K562 (cell line): ENCODE data around the gene SAMD4A. TPM values are rescaled to one million over a fixed set of nuclear protein-coding genes. Genes with fewer than 3 reads are reported as not detected.

Experiments
- ATAC-seq: fragments of 200-7000 bp; cut with Tn5 transposase; 3 replicates; pipeline ENCODE4 v1.9.1; 2020; ENCODE audit warnings: moderate library complexity
- BruUV-seq: library from RNA; stranded (reverse); fragments of 400-500 nt; replicated peaks from 2 replicates; lab custom pipeline; 2021; lab: Mats Ljungman, UMichigan
- CTCF ChIA-PET: fragments of 300-600 bp; formaldehyde crosslinking; extraction: SDS; loops from one replicate; lab custom pipeline; 2021; ENCODE audit warnings: low intra/inter-chr PET ratio; lab: Yijun Ruan, JAX
- POLR2A ChIA-PET: fragments of 300-600, 350-650 bp; sonication (Branson Sonifier 250); formaldehyde crosslinking; extraction: SDS; loops from one replicate; lab custom pipeline; 2021; ENCODE audit warnings: antibody characterized with exemption, inconsistent platforms; lab: Yijun Ruan, JAX
- DNase-seq, 4 experiments: peaks; one replicate each; pipeline versions ENCODE4 v3.0.0 to v3.0.0-alpha.2; 2011 to 2018; ENCODE audit warnings: low spot score in 3 of 4, mixed read lengths in 3 of 4; ENCODE audit errors: extremely low read depth in 1 of 4
- FAIRE-seq: peaks from 2 replicates; lab custom pipeline; 2011; peaks lifted over from hg19 to GRCh38; lab: Jason Lieb, UNC
- H2AFZ ChIP-seq: 2 replicates; pipeline ENCODE4 v1.6.0; 2011; ENCODE audit warnings: low read depth, low read length, control low read depth, inconsistent platforms
- H3K27ac ChIP-seq: fragments of 200-600 bp; 3 replicates; pipeline ENCODE4 v1.8.0; 2011; ENCODE audit warnings: low read depth, mild to moderate bottlenecking, control low read depth, inconsistent platforms, low read length, moderate library complexity, mixed read lengths; ENCODE audit errors: extremely low read depth
- H3K27me3 ChIP-seq, 2 experiments: fragments of 300-600 bp in 1 of 2; 2 replicates in 1 of 2; 3 replicates in 1 of 2; pipeline versions ENCODE4 v1.6.0 to v1.8.0; 2011; ENCODE audit warnings: inconsistent platforms in 2 of 2, low read length in 2 of 2, mild to moderate bottlenecking in 1 of 2, mixed read lengths in 1 of 2, moderate library complexity in 1 of 2; ENCODE audit not compliant: control insufficient read depth in 2 of 2, insufficient read depth in 2 of 2
- H3K36me3 ChIP-seq: fragments of 300-600 bp; 3 replicates; pipeline ENCODE4 v1.8.0; 2011; ENCODE audit warnings: mild to moderate bottlenecking, low read length, inconsistent platforms; ENCODE audit not compliant: control insufficient read depth, insufficient read depth
- H3K4me1 ChIP-seq, 2 experiments: fragments of 200-600 bp in 1 of 2; replicated peaks in 1 of 2; 2 replicates in 1 of 2; 3 replicates in 1 of 2; pipeline versions ENCODE4 v1.5.1 to v1.8.0; 2011; ENCODE audit warnings: inconsistent platforms in 2 of 2, low read length in 2 of 2, mild to moderate bottlenecking in 1 of 2, mixed read lengths in 1 of 2, moderate library complexity in 1 of 2; ENCODE audit not compliant: control insufficient read depth in 2 of 2, insufficient read depth in 2 of 2
- H3K4me2 ChIP-seq: 2 replicates; pipeline ENCODE4 v1.6.1; 2011; ENCODE audit warnings: low read length, control low read depth, inconsistent platforms, mixed read lengths; ENCODE audit not compliant: insufficient read depth
- H3K4me3 ChIP-seq: fragments of 200-600 bp; sonication (generic), shearing (Covaris generic); 2 replicates; pipeline ENCODE4 v1.5.1; 2016; ENCODE audit warnings: control low read depth, inconsistent platforms
- H3K79me2 ChIP-seq: fragments of 200-600 bp; 3 replicates; pipeline ENCODE4 v1.8.0; 2011; ENCODE audit warnings: low read length, inconsistent platforms; ENCODE audit not compliant: control insufficient read depth, insufficient read depth
- H3K9ac ChIP-seq, 2 experiments: 2 replicates each; pipeline versions ENCODE4 v1.6.0 to v1.6.1; 2011; ENCODE audit warnings: low read depth in 2 of 2, low read length in 2 of 2, control low read depth in 1 of 2, inconsistent platforms in 1 of 2, mild to moderate bottlenecking in 1 of 2, mixed read lengths in 1 of 2; ENCODE audit not compliant: insufficient read depth in 1 of 2
- H3K9me1 ChIP-seq: one replicate; pipeline ENCODE4 v1.6.0; 2011; ENCODE audit warnings: inconsistent platforms, mild to moderate bottlenecking, low read length, moderate library complexity; ENCODE audit not compliant: control insufficient read depth, insufficient read depth
- H3K9me3 ChIP-seq: replicated peaks from 2 replicates; pipeline ENCODE4 v1.5.1; 2011; ENCODE audit warnings: low read depth, low read length, inconsistent platforms; ENCODE audit not compliant: control insufficient read depth, insufficient read depth
- H4K20me1 ChIP-seq: replicated peaks from 2 replicates; pipeline ENCODE4 v1.6.1; 2011; ENCODE audit warnings: low read length, inconsistent platforms, mixed read lengths; ENCODE audit not compliant: control insufficient read depth, insufficient read depth
- RFX1 ChIP-seq: fragments of 450-650 bp; IDR thresholded peaks from 2 replicates; pipeline ENCODE4 v1.6.1; 2016; ENCODE audit warnings: mild to moderate bottlenecking, moderate library complexity
- WGBS: fragments of 100-300 bp; shearing (Covaris generic); methylation state at CpG from one replicate; pipeline ENCODE4 v1.1.6; 2016; ENCODE audit warnings: low coverage, mixed read lengths; ENCODE audit not compliant: insufficient coverage; ENCODE audit errors: missing lambda C conversion rate; 5-methylcytosine and 5-hydroxymethylcytosine counted together
- in situ Hi-C: fragments of 300-500 bp; cut with MboI; formaldehyde crosslinking; loops from 4 replicates; pipeline ENCODE4 v1.15.0; 2018; ENCODE audit warnings: inconsistent platforms, mixed read lengths
- intact Hi-C: fragments of 100-400 bp; cut with micrococcal nuclease; formaldehyde crosslinking; loops from 2 replicates; pipeline ENCODE4 v1.14.2; 2022
- polyA plus RNA-seq, 8 experiments: library from polyadenylated mRNA; depleted of rRNA in 4 of 8; stranded (reverse) in 5 of 8; unstranded in 3 of 8; fragments of >200 nt; fragmentation: Nextera tagmentation in 2 of 8; fragmentation: Illumina TruSeq in 1 of 8; extraction: Ambion mirVana in 2 of 8; extraction: Trizol in 1 of 8; gene quantifications; 2 replicates each; pipeline versions ENCODE4 v1.2.1 to v1.2.3, GENCODE V29; 2011 to 2014; ENCODE audit warnings: inconsistent platforms in 1 of 8, missing spikeins in 1 of 8
- total RNA-seq, 7 experiments: library from RNA; depleted of rRNA in 6 of 7; stranded (reverse); fragments of >200 nt in 6 of 7; fragmentation: Illumina TruSeq in 2 of 7; extraction: Trizol in 2 of 7; gene quantifications; 2 replicates each; pipeline versions ENCODE4 v1.2.1 to v1.2.3, GENCODE V29; 2011 to 2021; ENCODE audit warnings: low replicate concordance in 1 of 7
- TF ChIP-seq, protein P1 (sequence below): fragments of 450-650 bp; formaldehyde crosslinking; IDR thresholded peaks from 2 replicates; pipeline ENCODE4 v1.4.0; 2020; ENCODE audit warnings: mild to moderate bottlenecking, moderate library complexity

Gene SAMD4A
- total and polyA plus RNA-seq, 9 of the 15 experiments (the other 6 are each of a cell fraction or from before 2014, with no cell fraction given), result 0.66 to 6.8 (median 3.3) TPM

GRCh38 chr14:54769951-54770863, 203.3 kb downstream of the SAMD4A start:
- WGBS, result 80% methylated on average over 12 of the region's 14 CpGs
- Histone ChIP-seq H3K9me1 (no peaks in the 10 kb centered on the region), H3K36me3 (peaks cover 35% of the 10 kb centered on the region; the same call in 2 of the 3 replicates), H3K27me3 (no peaks in the 10 kb centered on the region), H3K4me1 (peaks cover 19 to 34% of the 10 kb centered on the region in 2 experiments; a peak in 4 of 5 replicates), H3K4me2 (no peak overlapping the region), H3K9ac (no peak overlapping the region), H3K4me3 (no peak overlapping the region), H3K79me2 (no peaks in the 10 kb centered on the region), H4K20me1 (peaks cover 5% of the 10 kb centered on the region; the same call in 1 of the 2 replicates), H2AFZ (no peak overlapping the region), H3K9me3 (no peaks in the 10 kb centered on the region), H3K27ac (no peak overlapping the region)
- FAIRE-seq (no peak), DNase-seq (no peak), ATAC-seq (no peak)
- peak; percentile 82 for TF ChIP-seq RFX1
- TF ChIP-seq, protein P1, sequence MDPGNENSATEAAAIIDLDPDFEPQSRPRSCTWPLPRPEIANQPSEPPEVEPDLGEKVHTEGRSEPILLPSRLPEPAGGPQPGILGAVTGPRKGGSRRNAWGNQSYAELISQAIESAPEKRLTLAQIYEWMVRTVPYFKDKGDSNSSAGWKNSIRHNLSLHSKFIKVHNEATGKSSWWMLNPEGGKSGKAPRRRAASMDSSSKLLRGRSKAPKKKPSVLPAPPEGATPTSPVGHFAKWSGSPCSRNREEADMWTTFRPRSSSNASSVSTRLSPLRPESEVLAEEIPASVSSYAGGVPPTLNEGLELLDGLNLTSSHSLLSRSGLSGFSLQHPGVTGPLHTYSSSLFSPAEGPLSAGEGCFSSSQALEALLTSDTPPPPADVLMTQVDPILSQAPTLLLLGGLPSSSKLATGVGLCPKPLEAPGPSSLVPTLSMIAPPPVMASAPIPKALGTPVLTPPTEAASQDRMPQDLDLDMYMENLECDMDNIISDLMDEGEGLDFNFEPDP (CRISPR knock-in tag), result no peak
- CTCF ChIA-PET, result no interaction called here
- in situ Hi-C loops, result loop anchor here (5.0 kb wide), 1 partner anchor 203 kb away; the partner anchor contains the start of gene SAMD4A
- no TSS peak for BruUV-seq
- intact Hi-C loops, result loop anchor here (5.0 to 10.0 kb wide), 4 partner anchors 78 to 405 kb away; no protein-coding TSS in a partner anchor
- POLR2A ChIA-PET, result interaction anchor here (0.8 kb wide), 1 partner anchor 52 kb away, joined by 3 read pairs; no protein-coding TSS in a partner anchor
